IPS-11a (cell line): ENCODE measurements around the gene PDYN.

Experiments
- H3K4me3 ChIP-seq: one replicate; pipeline ENCODE4 v1.5.1; 2013; ENCODE audit warnings: low read depth, low read length, control low read depth

Gene PDYN

GRCh38 chr20:1995531-1996310, 1.9 kb upstream of the PDYN start:
- no peak overlapping the region for H3K4me3 ChIP-seq

GRCh38 chr20:1994627-1995026, 769 bp upstream of the PDYN start:
- no peak overlapping the region for H3K4me3 ChIP-seq

GRCh38 chr20:1992359-1993110, 1.3 kb downstream of the PDYN start:
- H3K4me3 ChIP-seq = no peak overlapping the region

GRCh38 chr20:1987826-1988225, 6.0 kb downstream of the PDYN start:
- H3K4me3 ChIP-seq = no peak overlapping the region

- no peak overlapping the region for H3K4me3 ChIP-seq
Observed at GRCh38 chr20:1983301-1983700, 10.6 kb downstream of the PDYN start.

GRCh38 chr20:1982686-1983085, 11.2 kb downstream of the PDYN start:
- no peak overlapping the region for H3K4me3 ChIP-seq

GRCh38 chr20:1979106-1979778, 14.6 kb downstream of the PDYN start:
- no peak overlapping the region for H3K4me3 ChIP-seq

- no peak overlapping the region for H3K4me3 ChIP-seq
Observed at GRCh38 chr20:1975291-1975690, 18.6 kb downstream of the PDYN start.

- H3K4me3 ChIP-seq = no peak overlapping the region
Observed at GRCh38 chr20:1973601-1974440, 20.0 kb downstream of the PDYN start.

- no peak overlapping the region for H3K4me3 ChIP-seq
Observed at GRCh38 chr20:1971893-1972586, 21.8 kb downstream of the PDYN start.

GRCh38 chr20:1968964-1969363, 24.9 kb downstream of the PDYN start:
- H3K4me3 ChIP-seq = no peak overlapping the region

GRCh38 chr20:1965520-1966351, 28.1 kb downstream of the PDYN start:
- H3K4me3 ChIP-seq = no peak overlapping the region

GRCh38 chr20:1964659-1965405, 29.0 kb downstream of the PDYN start:
- no peak overlapping the region for H3K4me3 ChIP-seq

- H3K4me3 ChIP-seq = no peak overlapping the region
Observed at GRCh38 chr20:1964061-1964460, 29.8 kb downstream of the PDYN start.

GRCh38 chr20:1961374-1961773, 32.5 kb downstream of the PDYN start:
- H3K4me3 ChIP-seq = no peak overlapping the region

GRCh38 chr20:1959156-1959555, 34.7 kb downstream of the PDYN start:
- H3K4me3 ChIP-seq = no peak overlapping the region

GRCh38 chr20:1958426-1958825, 35.4 kb downstream of the PDYN start:
- no peak overlapping the region for H3K4me3 ChIP-seq

GRCh38 chr20:1955217-1955616, 38.6 kb downstream of the PDYN start:
- no peak overlapping the region for H3K4me3 ChIP-seq

- H3K4me3 ChIP-seq = no peak overlapping the region
Observed at GRCh38 chr20:1953621-1954020, 40.2 kb downstream of the PDYN start.
